Activated naive CD4-positive, alpha-beta T cell treated with anti-CD3 and anti-CD28 coated beads, Interleukin-2, amount 10 ng/mL, durations not matched to agents 7 days and 5 days (primary cell): ENCODE data around the gene INPP5A.

Experiments
- CTCF ChIA-PET: fragments of 350-600 bp; sonication (Branson Sonifier 250); formaldehyde crosslinking; loops from one replicate; lab custom pipeline; 2021; ENCODE audit warnings: antibody characterized with exemption; lab: Charles Lee
- DNase-seq: peaks from one replicate; pipeline ENCODE4 v3.0.0-alpha.2; 2020
- H3K27ac Mint-ChIP-seq: one replicate; pipeline ENCODE4 v1.8.0; 2021; ENCODE audit warnings: mild to moderate bottlenecking, moderate library complexity, mixed read lengths
- H3K27me3 Mint-ChIP-seq: one replicate; pipeline ENCODE4 v1.8.0; 2021; ENCODE audit warnings: mild to moderate bottlenecking, mixed read lengths
- H3K36me3 Mint-ChIP-seq: one replicate; pipeline ENCODE4 v1.8.0; 2021; ENCODE audit warnings: mixed read lengths
- H3K4me1 Mint-ChIP-seq: one replicate; pipeline ENCODE4 v1.8.0; 2021; ENCODE audit warnings: mixed read lengths
- H3K4me3 Mint-ChIP-seq: one replicate; pipeline ENCODE4 v1.8.0; 2021; ENCODE audit warnings: mild to moderate bottlenecking, moderate library complexity, mixed read lengths
- H3K9me3 Mint-ChIP-seq: one replicate; pipeline ENCODE4 v1.8.0; 2021; ENCODE audit warnings: mixed read lengths

The INPP5A gene

GRCh38 chr10:132575320-132576201, 38.0 kb downstream of the INPP5A start:
- H3K9me3 Mint-ChIP-seq: no peaks in the 10 kb centered on the region
- no peak overlapping the region for H3K4me3 Mint-ChIP-seq
- DNase-seq: no peak
- no peaks in the 10 kb centered on the region for H3K36me3 Mint-ChIP-seq
- peaks cover 20% of the 10 kb centered on the region for H3K27me3 Mint-ChIP-seq
- CTCF ChIA-PET: interaction anchor here (1.2 to 1.3 kb wide), 2 partner anchors 36 to 117 kb away, joined by 3 read pairs; no protein-coding TSS in a partner anchor
- H3K4me1 Mint-ChIP-seq: peaks cover 18% of the 10 kb centered on the region
- no peak overlapping the region for H3K27ac Mint-ChIP-seq

DNA sequence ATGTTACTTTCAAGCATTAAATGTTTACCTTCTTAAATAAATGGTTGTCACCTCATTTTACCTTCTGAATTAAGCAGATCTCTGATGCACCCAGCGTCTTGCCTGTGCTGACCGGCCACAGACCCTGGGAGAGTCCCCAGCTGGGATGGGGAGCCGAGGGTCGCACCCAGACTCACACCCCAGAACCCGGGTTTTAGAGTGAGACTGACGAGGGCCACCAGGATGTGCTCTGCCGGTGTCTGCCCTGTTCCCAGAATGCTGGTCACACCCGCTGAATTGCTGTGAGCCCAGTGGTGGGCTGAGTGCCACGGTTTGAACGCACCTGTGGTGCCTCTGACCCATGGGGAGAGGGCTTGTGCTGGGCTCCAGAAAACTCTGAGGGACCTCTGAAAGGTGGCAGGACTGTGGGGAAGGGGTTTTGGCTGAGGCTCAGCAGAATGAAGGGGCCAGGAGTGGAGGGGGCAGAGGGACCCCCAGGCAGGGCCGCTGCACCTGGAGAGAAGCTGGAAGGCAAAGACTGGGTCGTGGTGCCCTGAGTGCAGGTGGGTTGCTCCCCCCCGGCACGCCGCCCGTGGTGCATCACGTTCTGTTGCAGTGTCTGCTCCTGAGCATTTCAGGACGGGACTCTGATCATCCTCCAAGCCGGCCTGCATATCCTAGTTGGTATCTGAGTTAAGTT, 39.2 kb downstream of the INPP5A start:
- Mint-ChIP-seq H3K9me3 (no peaks in the 10 kb centered on the region), H3K27me3 (peaks cover 20% of the 10 kb centered on the region), H3K36me3 (peaks cover 1% of the 10 kb centered on the region), H3K27ac (no peak overlapping the region), H3K4me3 (no peak overlapping the region), H3K4me1 (peaks cover 16% of the 10 kb centered on the region)
- no peak for DNase-seq
- CTCF ChIA-PET: no interaction called here

DNA sequence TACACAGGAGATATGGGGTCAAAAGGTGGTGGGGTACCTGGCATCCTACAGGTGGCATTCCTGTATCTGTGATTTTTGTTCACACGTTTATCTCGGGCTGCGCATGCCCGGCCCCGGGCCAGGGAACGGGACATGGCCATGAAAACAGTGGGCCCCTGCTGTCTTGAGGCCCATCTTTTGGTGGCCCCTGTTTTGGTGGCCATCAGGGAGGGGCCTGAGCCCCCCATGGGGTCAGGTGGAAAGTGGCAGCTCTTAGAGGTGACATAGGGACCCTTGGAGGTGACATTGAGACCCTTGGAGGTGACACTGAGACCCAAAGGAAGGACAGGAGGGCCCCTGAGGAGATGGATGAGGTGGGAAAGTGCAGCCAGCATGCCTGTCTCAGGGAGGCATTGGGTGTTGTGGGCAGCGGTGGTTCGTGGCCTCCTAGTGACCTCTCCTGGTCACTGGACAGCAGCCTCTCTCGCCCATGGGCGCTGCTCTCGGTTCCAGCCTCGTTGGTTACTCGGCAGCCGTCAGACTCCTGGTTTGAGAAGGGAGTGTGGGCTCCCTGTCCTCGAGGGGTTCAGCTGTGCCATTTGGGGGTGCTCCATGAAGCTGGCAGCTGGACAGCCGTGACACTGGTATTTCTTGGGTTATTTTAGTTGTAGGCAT, 39.9 kb downstream of the INPP5A start:
- Mint-ChIP-seq H3K27me3 (peaks cover 20% of the 10 kb centered on the region), H3K36me3 (peaks cover 1% of the 10 kb centered on the region), H3K27ac (no peak overlapping the region), H3K4me3 (no peak overlapping the region), H3K4me1 (peaks cover 16% of the 10 kb centered on the region), H3K9me3 (no peaks in the 10 kb centered on the region)
- DNase-seq: no peak
- CTCF ChIA-PET: no interaction called here

DNA sequence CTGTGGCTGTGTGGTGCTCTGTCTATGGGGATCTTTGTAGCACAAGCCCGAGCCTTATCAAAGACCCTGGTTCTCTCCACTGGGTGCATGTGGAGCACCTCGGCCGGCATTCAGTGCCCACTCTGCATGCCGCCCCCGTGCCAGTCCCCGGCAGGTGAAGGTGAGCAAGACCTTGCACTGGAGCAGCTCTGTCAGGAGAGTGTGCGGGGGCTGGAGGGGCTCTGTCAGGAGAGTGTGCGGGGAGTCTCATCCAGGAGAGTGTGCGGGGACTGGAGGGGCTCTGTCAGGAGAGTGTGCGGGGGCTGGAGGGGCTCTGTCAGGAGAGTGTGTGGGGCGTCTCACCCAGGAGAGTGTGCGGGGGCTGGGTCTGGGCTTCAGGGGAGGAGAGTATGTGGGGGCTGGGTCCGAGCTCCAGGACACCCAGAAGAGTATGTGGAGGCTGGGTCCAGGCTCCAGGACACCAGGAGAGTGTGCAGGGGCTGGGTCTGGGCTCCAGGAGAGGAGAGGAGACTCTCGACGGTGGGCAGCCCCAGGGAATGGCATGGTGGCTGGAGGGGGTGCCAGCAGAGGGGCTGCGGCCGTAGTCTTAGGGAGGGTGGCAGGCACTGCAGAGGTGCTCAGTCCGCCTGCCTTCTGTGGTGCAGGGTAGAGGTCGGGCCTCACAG, 40.8 kb downstream of the INPP5A start:
- H3K4me1 Mint-ChIP-seq: peaks cover 16% of the 10 kb centered on the region
- H3K9me3 Mint-ChIP-seq: no peaks in the 10 kb centered on the region
- no peak overlapping the region for H3K4me3 Mint-ChIP-seq
- H3K36me3 Mint-ChIP-seq: peaks cover 1% of the 10 kb centered on the region
- DNase-seq: no peak
- peaks cover 20% of the 10 kb centered on the region for H3K27me3 Mint-ChIP-seq
- H3K27ac Mint-ChIP-seq: no peak overlapping the region
- CTCF ChIA-PET: no interaction called here

DNA sequence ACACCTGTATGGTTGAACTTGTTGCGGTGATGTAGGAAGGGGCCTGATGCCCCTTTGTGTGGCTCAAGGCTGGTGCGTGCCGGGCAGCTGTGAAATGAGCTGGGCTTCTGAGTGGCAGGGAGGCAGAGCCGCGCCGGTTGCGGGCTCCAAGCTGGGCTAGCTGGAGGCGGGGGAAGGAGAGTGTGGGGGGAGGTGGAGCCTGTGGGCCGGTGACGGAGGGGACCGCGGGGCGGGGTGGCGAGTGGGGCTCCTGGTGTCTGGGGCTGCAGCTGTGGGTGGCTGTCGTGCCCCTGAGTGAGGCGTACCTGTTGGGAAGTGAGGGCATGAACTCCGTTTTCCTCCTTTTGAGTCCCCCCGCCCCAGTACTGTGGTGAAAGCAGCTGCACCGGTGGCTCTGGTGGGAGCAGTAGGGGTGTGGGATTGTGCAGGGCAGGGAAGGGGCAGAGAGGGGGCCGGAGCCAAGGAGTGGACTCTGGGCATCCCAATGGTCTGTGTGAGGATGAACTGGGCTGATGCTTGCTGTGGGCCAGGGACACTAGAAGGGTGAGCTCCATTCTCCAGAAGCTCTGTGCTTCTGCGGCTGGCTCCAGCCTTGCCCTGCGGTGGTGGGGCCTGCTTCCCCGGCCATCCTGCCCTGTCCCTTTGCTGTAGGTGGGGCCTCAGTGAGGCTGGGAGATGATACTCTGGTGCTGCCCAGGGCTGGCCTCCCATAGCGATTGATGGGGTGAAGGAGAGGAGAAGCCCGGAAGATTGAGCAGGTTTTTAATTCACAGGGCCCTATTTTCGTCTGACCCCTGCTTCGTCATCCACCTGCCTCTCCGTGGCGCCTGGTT, 41.7 kb downstream of the INPP5A start:
- Mint-ChIP-seq H3K4me3 (no peak overlapping the region), H3K9me3 (no peaks in the 10 kb centered on the region), H3K36me3 (peaks cover 1% of the 10 kb centered on the region), H3K27ac (no peak overlapping the region), H3K27me3 (peaks cover 20% of the 10 kb centered on the region), H3K4me1 (peaks cover 16% of the 10 kb centered on the region)
- no peak for DNase-seq
- CTCF ChIA-PET: no interaction called here

- no peak for DNase-seq
- Mint-ChIP-seq H3K4me1 (peaks cover 12% of the 10 kb centered on the region), H3K4me3 (no peak overlapping the region), H3K9me3 (no peaks in the 10 kb centered on the region), H3K27me3 (peaks cover 20% of the 10 kb centered on the region), H3K36me3 (peaks cover 1% of the 10 kb centered on the region), H3K27ac (peak overlapping the region; percentile 22)
- CTCF ChIA-PET: no interaction called here
These were observed 42.6 kb downstream of the INPP5A start for GRCh38 chr10:132580143-132580542.

- CTCF ChIA-PET: no interaction called here
- Mint-ChIP-seq H3K9me3 (no peaks in the 10 kb centered on the region), H3K36me3 (peaks cover 1% of the 10 kb centered on the region), H3K27me3 (peaks cover 20% of the 10 kb centered on the region), H3K4me3 (no peak overlapping the region), H3K4me1 (peaks cover 7% of the 10 kb centered on the region), H3K27ac (no peak overlapping the region)
- DNase-seq: no peak
These were observed 43.0 kb downstream of the INPP5A start for GRCh38 chr10:132580617-132581016.

DNA sequence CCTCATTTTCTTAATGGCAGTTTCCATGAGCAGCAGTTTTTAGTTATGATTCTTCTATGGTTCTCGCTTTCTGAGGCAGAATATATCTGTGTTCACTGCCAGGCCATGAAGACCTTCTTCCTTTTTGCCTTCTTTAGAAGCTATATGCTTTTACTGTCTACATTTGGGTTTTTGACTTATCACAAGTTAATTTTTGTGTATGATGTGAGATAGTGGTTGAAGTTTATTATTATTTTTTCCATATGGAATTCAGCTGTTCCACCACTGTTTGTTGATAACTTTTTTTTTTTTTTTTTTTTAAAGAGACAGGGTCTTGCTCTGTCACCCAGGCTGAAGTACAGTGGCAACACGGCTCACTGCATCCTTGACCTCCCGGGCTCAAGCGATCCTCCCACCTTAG, 44.5 kb downstream of the INPP5A start:
- no peak overlapping the region for H3K4me3 Mint-ChIP-seq
- peaks cover 6% of the 10 kb centered on the region for H3K36me3 Mint-ChIP-seq
- H3K4me1 Mint-ChIP-seq: peaks cover 12% of the 10 kb centered on the region
- no peak overlapping the region for H3K27ac Mint-ChIP-seq
- DNase-seq: no peak
- H3K27me3 Mint-ChIP-seq: peaks cover 20% of the 10 kb centered on the region
- CTCF ChIA-PET: interaction anchor here (1.5 kb wide), 1 partner anchor 10 kb away, joined by 4 read pairs; no protein-coding TSS in a partner anchor
- H3K9me3 Mint-ChIP-seq: no peaks in the 10 kb centered on the region

GRCh38 chr10:132582771-132583170, 45.2 kb downstream of the INPP5A start:
- peaks cover 6% of the 10 kb centered on the region for H3K36me3 Mint-ChIP-seq
- H3K9me3 Mint-ChIP-seq: no peaks in the 10 kb centered on the region
- H3K4me1 Mint-ChIP-seq: peaks cover 18% of the 10 kb centered on the region
- H3K27me3 Mint-ChIP-seq: peaks cover 15% of the 10 kb centered on the region
- no peak overlapping the region for H3K4me3 Mint-ChIP-seq
- no peak for DNase-seq
- CTCF ChIA-PET: no interaction called here
- no peak overlapping the region for H3K27ac Mint-ChIP-seq

GRCh38 chr10:132583456-132583855, 45.9 kb downstream of the INPP5A start:
- no peak overlapping the region for H3K27ac Mint-ChIP-seq
- peaks cover 6% of the 10 kb centered on the region for H3K36me3 Mint-ChIP-seq
- H3K4me1 Mint-ChIP-seq: peaks cover 24% of the 10 kb centered on the region
- DNase-seq: no peak
- H3K4me3 Mint-ChIP-seq: no peak overlapping the region
- H3K27me3 Mint-ChIP-seq: peaks cover 10% of the 10 kb centered on the region
- no peaks in the 10 kb centered on the region for H3K9me3 Mint-ChIP-seq
- CTCF ChIA-PET: no interaction called here

- H3K9me3 Mint-ChIP-seq: no peaks in the 10 kb centered on the region
- peaks cover 29% of the 10 kb centered on the region for H3K4me1 Mint-ChIP-seq
- no peak overlapping the region for H3K27ac Mint-ChIP-seq
- no peak for DNase-seq
- H3K27me3 Mint-ChIP-seq: peaks cover 5% of the 10 kb centered on the region
- peaks cover 9% of the 10 kb centered on the region for H3K36me3 Mint-ChIP-seq
- H3K4me3 Mint-ChIP-seq: no peak overlapping the region
- CTCF ChIA-PET: no interaction called here
These were observed 46.5 kb downstream of the INPP5A start for GRCh38 chr10:132584081-132584480.

- Mint-ChIP-seq H3K9me3 (no peaks in the 10 kb centered on the region), H3K36me3 (peaks cover 11% of the 10 kb centered on the region), H3K4me3 (no peak overlapping the region), H3K4me1 (peaks cover 36% of the 10 kb centered on the region), H3K27ac (no peak overlapping the region), H3K27me3 (no peaks in the 10 kb centered on the region)
- no peak for DNase-seq
- CTCF ChIA-PET: no interaction called here
These were observed 48.4 kb downstream of the INPP5A start for GRCh38 chr10:132585732-132586722.
